Smooth muscle cell of the coronary artery (primary cell): ENCODE data around the gene OPN1SW. TPM values are rescaled to one million over a fixed set of nuclear protein-coding genes. Genes with fewer than 3 reads are reported as not detected.

Source experiments
- total RNA-seq: library from RNA; depleted of rRNA; stranded (reverse); fragments of >200 nt; gene quantifications from 2 replicates; pipeline ENCODE4 v1.2.3, GENCODE V29; 2014; ENCODE audit warnings: low replicate concordance

The OPN1SW gene
- not detected in 2 replicates for total RNA-seq

GRCh38 chr7:128775744-128776474 is at the start of gene OPN1SW:
Gene OPN1SW, minus strand, starts transcription at chr7:128775794. Its CDS starts 13 bp downstream, at chr7:128775781.

GRCh38 chr7:128791121-128791971 is 15.8 kb upstream of the OPN1SW start, which contains the start of gene CCDC136:
Gene CCDC136, plus strand, starts transcription at chr7:128791968. Its CDS starts 444 bp downstream, at chr7:128792412.

GRCh38 chr7:128739048-128739962 is 36.3 kb downstream of the OPN1SW start, which contains the start of gene CALU:
Gene CALU, plus strand, starts transcription at chr7:128739359. Its CDS starts 9,225 bp downstream, at chr7:128748584.

Other genes with a start within 250 kb of the OPN1SW start
- 0.53 and 0.82 TPM in 2 replicates for gene GARIN1A, start 103.5 kb downstream of the OPN1SW start, total RNA-seq
- gene CALU, start 36.4 kb downstream of the OPN1SW start, total RNA-seq, result 1,069 and 1,133 TPM in 2 replicates
- gene CCDC136, start 16.2 kb upstream of the OPN1SW start, total RNA-seq, result 3.2 and 4.4 TPM in 2 replicates
- gene FLNC, start 54.6 kb upstream of the OPN1SW start, total RNA-seq, result 118 and 153 TPM in 2 replicates
- 99.8 and 100.0 TPM in 2 replicates for gene ATP6V1F, start 87.1 kb upstream of the OPN1SW start, total RNA-seq
- gene KCP, start 134.9 kb upstream of the OPN1SW start, total RNA-seq, result 0.08 and 0.94 TPM in 2 replicates
- gene IRF5, start 162.1 kb upstream of the OPN1SW start, total RNA-seq, result 0.15 TPM in 1 of 2 replicates, not detected in the other